Esophagus muscularis mucosa (tissue), 4 donors: ENCODE results near the gene ULK4.

Experiments used
- EP300 ChIP-seq: sonication (generic); formaldehyde crosslinking; IDR thresholded peaks from one replicate; pipeline ENCODE4 v1.6.1; 2017; ENCODE audit warnings: antibody characterized with exemption
- POLR2A ChIP-seq: fragments of 450-650 bp; IDR thresholded peaks from one replicate; pipeline ENCODE4 v1.6.1; 2017; ENCODE audit warnings: antibody characterized with exemption, moderate library complexity, mild to moderate bottlenecking, low read depth
- POLR2AphosphoS5 ChIP-seq, 2 donors: sonication (generic); formaldehyde crosslinking; IDR thresholded peaks; one replicate each; pipeline ENCODE4 v1.6.1; 2017; ENCODE audit warnings: antibody characterized with exemption in 2 of 2
- TF ChIP-seq, protein P1 (sequence below), 3 experiments: fragments of 200-600 bp in 2 of 3; fragments of 450-650 bp in 1 of 3; sonication (generic) in 2 of 3; IDR thresholded peaks; one replicate each; pipeline ENCODE4 v1.5.1; 2017 to 2019; ENCODE audit warnings: antibody characterized with exemption in 3 of 3, mild to moderate bottlenecking in 2 of 3, moderate library complexity in 1 of 3

DNA sequence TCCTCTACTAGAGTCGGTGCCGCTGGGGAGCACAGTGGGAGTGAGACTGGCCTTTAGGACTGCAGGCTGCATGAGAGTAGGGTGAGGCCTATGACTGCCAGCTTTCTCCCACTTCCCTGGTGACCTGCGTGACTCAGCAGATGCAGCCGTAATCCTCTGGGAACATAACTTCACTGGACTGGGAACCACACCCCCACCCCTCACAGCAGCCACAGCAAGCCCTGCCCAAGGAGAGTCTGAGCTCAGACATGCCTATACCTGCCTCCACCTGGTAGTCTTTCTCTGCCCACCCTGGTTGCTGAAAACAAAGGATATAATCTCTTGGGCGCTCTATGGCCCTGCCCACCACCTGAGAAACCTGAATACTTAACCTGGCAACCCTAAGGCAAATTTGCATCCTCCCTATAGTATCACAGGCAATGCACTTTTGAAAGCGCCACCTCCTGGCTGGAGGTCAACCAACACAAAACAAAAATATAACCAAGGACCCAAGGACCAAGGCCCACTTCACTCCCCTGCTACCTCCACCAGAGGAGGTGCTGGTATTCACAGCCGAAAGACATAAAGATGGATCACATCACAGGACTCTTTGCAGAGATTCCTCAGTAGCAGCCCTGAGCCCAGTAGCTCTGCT lies 453.7 kb downstream of the ULK4 start:
- TF ChIP-seq, protein P1, sequence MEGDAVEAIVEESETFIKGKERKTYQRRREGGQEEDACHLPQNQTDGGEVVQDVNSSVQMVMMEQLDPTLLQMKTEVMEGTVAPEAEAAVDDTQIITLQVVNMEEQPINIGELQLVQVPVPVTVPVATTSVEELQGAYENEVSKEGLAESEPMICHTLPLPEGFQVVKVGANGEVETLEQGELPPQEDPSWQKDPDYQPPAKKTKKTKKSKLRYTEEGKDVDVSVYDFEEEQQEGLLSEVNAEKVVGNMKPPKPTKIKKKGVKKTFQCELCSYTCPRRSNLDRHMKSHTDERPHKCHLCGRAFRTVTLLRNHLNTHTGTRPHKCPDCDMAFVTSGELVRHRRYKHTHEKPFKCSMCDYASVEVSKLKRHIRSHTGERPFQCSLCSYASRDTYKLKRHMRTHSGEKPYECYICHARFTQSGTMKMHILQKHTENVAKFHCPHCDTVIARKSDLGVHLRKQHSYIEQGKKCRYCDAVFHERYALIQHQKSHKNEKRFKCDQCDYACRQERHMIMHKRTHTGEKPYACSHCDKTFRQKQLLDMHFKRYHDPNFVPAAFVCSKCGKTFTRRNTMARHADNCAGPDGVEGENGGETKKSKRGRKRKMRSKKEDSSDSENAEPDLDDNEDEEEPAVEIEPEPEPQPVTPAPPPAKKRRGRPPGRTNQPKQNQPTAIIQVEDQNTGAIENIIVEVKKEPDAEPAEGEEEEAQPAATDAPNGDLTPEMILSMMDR (IDR thresholded peaks at IDR 0.05): no peak
- TF ChIP-seq EP300: no peak
- no peak for TF ChIP-seq POLR2AphosphoS5 (IDR thresholded peaks at IDR 0.05)
- no peak for TF ChIP-seq POLR2A
